Posterior cingulate gyrus (tissue), 11 donors: ENCODE results near the gene EXD1.
"Not testable (repeated sequence)": the region's sequence is repeated elsewhere in the genome, so short reads cannot be mapped to it uniquely, and the experiment has no call there.

Experiments used
- DNase-seq, 10 donors: peaks; one replicate each; pipeline versions ENCODE4 v3.0.0 to v3.0.0-alpha.2; 2020 to 2021; ENCODE audit warnings: mixed read lengths in 3 of 10
- intact Hi-C: fragments of 100-400 bp; cut with DNase I; formaldehyde crosslinking; loops from one replicate; pipeline ENCODE4 v1.15.1; 2023

EXD1 gene

GRCh38 chr15:41153733-41154132, 76.8 kb downstream of the EXD1 start:
- intact Hi-C loops: no loop called here
- no peak for DNase-seq

GRCh38 chr15:41151451-41152005, 79.0 kb downstream of the EXD1 start:
- no peak for DNase-seq
- intact Hi-C loops: no loop called here

DNA sequence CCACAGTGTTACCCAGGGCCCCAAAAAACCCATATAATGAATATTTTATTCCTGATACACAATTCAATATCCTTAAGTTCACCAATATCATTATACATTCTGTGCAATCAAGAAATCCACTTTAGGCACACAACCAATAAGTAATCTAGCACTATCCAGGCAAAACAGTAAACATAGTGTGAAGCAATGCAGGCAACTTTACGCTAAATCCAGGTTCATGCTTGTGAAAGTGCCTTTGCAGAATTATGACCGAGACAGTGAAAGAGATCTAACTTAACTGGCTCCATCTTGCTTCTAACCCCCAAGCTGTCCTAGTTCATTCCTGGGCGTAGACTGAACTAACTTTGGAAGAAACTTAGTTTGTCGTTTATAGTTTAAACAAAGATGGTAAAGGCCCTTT, 80.3 kb downstream of the EXD1 start:
- no peak for DNase-seq
- intact Hi-C loops: no loop called here

DNA sequence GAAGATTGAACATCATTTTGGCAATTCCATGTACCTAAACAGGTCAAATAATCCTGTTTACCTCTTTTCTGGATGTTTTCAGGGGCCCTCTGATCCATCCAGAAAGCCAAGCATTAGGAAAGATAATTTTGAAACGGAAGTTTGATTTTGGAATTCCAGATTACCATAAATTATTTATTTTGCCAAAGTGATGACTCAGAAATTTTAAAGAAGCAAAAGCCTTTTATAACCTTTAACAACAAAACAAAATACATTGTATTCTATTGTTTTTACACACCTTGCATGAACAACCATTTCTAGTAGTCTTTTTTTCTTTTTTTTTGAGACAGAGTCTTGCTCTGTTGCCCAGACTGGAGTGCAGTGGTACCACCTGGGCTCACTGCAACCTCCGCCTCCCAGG, 82.5 kb downstream of the EXD1 start:
- no peak for DNase-seq
- intact Hi-C loops: no loop called here

DNA sequence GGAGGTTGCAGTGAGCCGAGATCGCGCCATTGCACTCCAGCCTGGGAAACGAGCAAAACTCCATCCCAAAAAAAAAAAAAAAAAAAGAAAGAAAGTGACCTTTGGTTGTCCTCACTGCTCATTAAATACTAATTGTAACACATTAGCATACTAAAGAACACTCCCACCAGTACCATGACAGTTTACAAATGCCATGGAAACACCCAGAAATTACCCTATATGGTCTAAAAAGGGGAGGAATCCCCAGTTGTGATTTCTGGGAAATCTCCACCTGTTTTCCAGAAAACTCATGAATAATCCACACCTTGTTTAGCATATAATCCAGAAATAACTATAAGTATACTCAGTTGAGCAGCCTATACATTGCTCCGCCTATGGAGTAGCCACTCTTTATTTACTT, 90.9 kb downstream of the EXD1 start:
- intact Hi-C loops: no loop called here
- no peak for DNase-seq

DNA sequence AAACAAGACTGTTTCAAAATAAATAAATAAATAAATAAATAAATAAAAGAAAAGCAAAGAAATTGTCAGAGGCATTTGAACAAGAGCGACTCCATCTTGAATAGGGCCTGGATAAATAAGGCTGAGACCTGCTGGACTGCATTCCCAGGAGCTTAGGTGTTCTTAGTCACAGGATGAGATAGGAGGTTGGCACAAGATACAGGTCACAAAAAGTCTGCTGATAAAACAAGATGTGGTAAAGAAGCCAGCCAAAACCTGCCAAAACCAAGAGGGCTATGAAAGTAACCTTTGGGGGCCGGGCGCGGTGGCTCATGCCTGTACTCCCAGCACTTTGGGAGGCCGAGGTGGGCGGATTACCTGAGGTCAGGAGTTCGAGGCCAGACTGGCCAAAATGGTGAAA, 91.4 kb downstream of the EXD1 start:
- intact Hi-C loops, DNase-seq: not testable (repeated sequence)

- DNase-seq, intact Hi-C loops: not testable (repeated sequence)
Measured at GRCh38 chr15:41135580-41135979, 95.0 kb downstream of the EXD1 start.

DNA sequence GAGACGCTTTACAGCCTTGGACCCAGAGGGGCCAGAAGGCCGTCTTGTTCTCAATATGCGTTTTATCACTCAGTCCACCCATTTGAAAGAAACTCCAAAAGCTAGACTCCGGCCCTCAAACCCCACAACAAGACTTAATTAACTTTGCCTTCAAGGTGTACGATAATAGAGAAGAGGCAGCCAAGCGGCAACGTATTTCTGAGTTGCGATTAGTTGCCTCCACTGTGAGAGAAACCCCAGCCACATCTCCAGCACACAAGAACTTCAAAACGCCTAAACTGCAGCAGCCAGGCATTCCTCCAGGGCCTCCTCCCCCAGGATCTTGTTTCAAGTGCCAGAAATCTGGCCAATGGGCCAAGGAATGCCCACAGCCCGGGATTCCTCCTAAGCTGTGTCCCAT, 97.1 kb downstream of the EXD1 start:
- intact Hi-C loops: no loop called here

More for the DNA sequence above, 97.1 kb downstream of the EXD1 start:
- no peak for DNase-seq
